Endothelial cell of umbilical vein (primary cell): ENCODE data around the gene SCN5A. TPM values are rescaled to one million over a fixed set of nuclear protein-coding genes. Genes with fewer than 3 reads are reported as not detected.

Experiments
- BruUV-seq: library from RNA; stranded (reverse); fragments of 400-500 nt; replicated peaks from 2 replicates; lab custom pipeline; 2021; lab: Mats Ljungman, UMichigan
- CTCF ChIA-PET: fragments of 300-600, 350-600 bp; sonication (Branson Sonifier 250); formaldehyde crosslinking; loops from one replicate; lab custom pipeline; 2021; ENCODE audit warnings: antibody characterized with exemption, inconsistent platforms; lab: Charles Lee
- POLR2A ChIA-PET: fragments of 300-600, 350-600 bp; sonication (Branson Sonifier 250); formaldehyde crosslinking; loops from one replicate; lab custom pipeline; 2021; ENCODE audit warnings: antibody characterized with exemption, inconsistent platforms; lab: Charles Lee
- DNase-seq: peaks from one replicate; pipeline ENCODE4 v3.0.0-alpha.2; 2011; ENCODE audit warnings: low read depth, low spot score
- FAIRE-seq: peaks from 2 replicates; lab custom pipeline; 2011; peaks lifted over from hg19 to GRCh38; lab: Jason Lieb, UNC
- H2AFZ ChIP-seq: 2 replicates; pipeline ENCODE4 v1.6.0; 2012; ENCODE audit warnings: low read depth, low read length, control low read depth, inconsistent platforms
- H3K27ac ChIP-seq: 2 replicates; pipeline ENCODE4 v1.5.1; 2011; ENCODE audit warnings: low read depth, mild to moderate bottlenecking, control low read depth, low read length, moderate library complexity; ENCODE audit not compliant: insufficient read depth
- H3K27me3 ChIP-seq, 2 experiments: 2 replicates each; pipeline versions ENCODE4 v1.6.0 to v1.6.1; 2011; ENCODE audit warnings: low read length in 2 of 2, mixed read lengths in 1 of 2; ENCODE audit not compliant: control insufficient read depth in 2 of 2, insufficient read depth in 2 of 2
- H3K36me3 ChIP-seq, 2 experiments: 2 replicates in 1 of 2; 3 replicates in 1 of 2; pipeline ENCODE4 v1.5.1; 2011; ENCODE audit warnings: low read length in 2 of 2, mild to moderate bottlenecking in 1 of 2, moderate library complexity in 1 of 2; ENCODE audit not compliant: control insufficient read depth in 2 of 2, insufficient read depth in 2 of 2; ENCODE audit errors: extremely low read depth in 1 of 2
- H3K4me1 ChIP-seq: 3 replicates; pipeline ENCODE4 v1.5.1; 2011; ENCODE audit warnings: mild to moderate bottlenecking, low read length; ENCODE audit not compliant: control insufficient read depth, insufficient read depth; ENCODE audit errors: extremely low read depth
- H3K4me2 ChIP-seq: 2 replicates; pipeline ENCODE4 v1.6.1; 2011; ENCODE audit warnings: low read length, control low read depth, mixed read lengths; ENCODE audit not compliant: insufficient read depth
- H3K4me3 ChIP-seq, 3 experiments: fragments of 200-600 bp in 1 of 3; sonication (generic), shearing (Covaris generic) in 1 of 3; replicated peaks in 1 of 3; 2 replicates each; pipeline ENCODE4 v1.5.1; 2011 to 2016; ENCODE audit warnings: control low read depth in 3 of 3, low read length in 3 of 3, mild to moderate bottlenecking in 2 of 3, inconsistent platforms in 1 of 3, low read depth in 1 of 3, moderate library complexity in 1 of 3; ENCODE audit not compliant: insufficient read depth in 1 of 3
- H3K79me2 ChIP-seq: 2 replicates; pipeline ENCODE4 v1.6.0; 2012; ENCODE audit warnings: low read length, inconsistent platforms; ENCODE audit not compliant: control insufficient read depth, insufficient read depth
- H3K9ac ChIP-seq: replicated peaks from 2 replicates; pipeline ENCODE3; 2011; ENCODE audit warnings: low read length, control low read depth; ENCODE audit not compliant: insufficient read depth; ENCODE audit errors: extremely low read depth
- H3K9me1 ChIP-seq: replicated peaks from 3 replicates; pipeline ENCODE4 v1.6.0; 2011; ENCODE audit warnings: mild to moderate bottlenecking, low read length; ENCODE audit not compliant: control insufficient read depth, insufficient read depth; ENCODE audit errors: extremely low read depth
- H3K9me3 ChIP-seq: replicated peaks from 2 replicates; pipeline ENCODE4 v1.5.1; 2012; ENCODE audit warnings: low read length, inconsistent platforms; ENCODE audit not compliant: control insufficient read depth, insufficient read depth
- H4K20me1 ChIP-seq: replicated peaks from 2 replicates; pipeline ENCODE3; 2011; ENCODE audit warnings: mild to moderate bottlenecking, low read length; ENCODE audit not compliant: control insufficient read depth, insufficient read depth; ENCODE audit errors: extremely low read depth
- CTCF ChIP-seq, 2 donors: IDR thresholded peaks; 1 replicate in 1 of 2; 2 replicates in 1 of 2; pipeline ENCODE4 v1.5.1; 2011; ENCODE audit warnings: low read length in 2 of 2, mild to moderate bottlenecking in 2 of 2, moderate library complexity in 2 of 2, control low read depth in 1 of 2, inconsistent platforms in 1 of 2, low read depth in 1 of 2; ENCODE audit not compliant: insufficient read depth in 1 of 2; ENCODE audit errors: extremely low read depth in 1 of 2
- EZH2 ChIP-seq: IDR thresholded peaks from 2 replicates; pipeline ENCODE4 v1.6.1; 2012; ENCODE audit warnings: borderline replicate concordance, low read depth, mild to moderate bottlenecking, moderate library complexity, low read length, inconsistent platforms; ENCODE audit not compliant: severe bottlenecking
- FOS ChIP-seq: IDR thresholded peaks from 2 replicates; pipeline ENCODE4 v1.6.1; 2011; ENCODE audit warnings: mild to moderate bottlenecking, low read length, moderate library complexity, borderline replicate concordance; ENCODE audit not compliant: insufficient read depth
- GATA2 ChIP-seq: IDR thresholded peaks from 2 replicates; pipeline ENCODE4 v1.7.0; 2011; ENCODE audit warnings: low read depth, mild to moderate bottlenecking, moderate library complexity, mixed read lengths, low read length; ENCODE audit not compliant: insufficient read length, insufficient read depth
- JUN ChIP-seq: IDR thresholded peaks from 2 replicates; pipeline ENCODE4 v1.6.1; 2011; ENCODE audit warnings: borderline replicate concordance, low read depth; ENCODE audit not compliant: insufficient read length, insufficient read depth
- MAX ChIP-seq: IDR thresholded peaks from 2 replicates; pipeline ENCODE4 v1.6.1; 2011; ENCODE audit not compliant: insufficient read depth, insufficient read length
- MYC ChIP-seq: IDR thresholded peaks from one replicate; pipeline ENCODE4 v1.6.1; 2011; ENCODE audit warnings: mild to moderate bottlenecking, low read depth, low read length
- POLR2A ChIP-seq: IDR thresholded peaks from 2 replicates; pipeline ENCODE4 v1.6.1; 2012; ENCODE audit warnings: low read depth, mild to moderate bottlenecking, control low read depth, low read length
- POLR2AphosphoS5 ChIP-seq: IDR thresholded peaks from 2 replicates; pipeline ENCODE4 v1.6.1; 2012; ENCODE audit warnings: low read depth, mild to moderate bottlenecking, control low read depth, low read length, moderate library complexity; ENCODE audit not compliant: insufficient read depth
- dilution Hi-C: fragments of 300-500 bp; cut with MboI; formaldehyde crosslinking; loops from one replicate; pipeline ENCODE4 v1.15.0; 2019; ENCODE audit warnings: low sequenced_read_pairs; ENCODE audit not compliant: extremely low pct_ligation_motif_present
- intact Hi-C: fragments of 100-400 bp; cut with micrococcal nuclease; formaldehyde crosslinking; loops from one replicate; pipeline ENCODE4 v1.10.0; 2022
- polyA plus RNA-seq, 4 experiments: library from polyadenylated mRNA; depleted of rRNA in 3 of 4; stranded (reverse) in 3 of 4; unstranded in 1 of 4; fragments of >200 nt; gene quantifications; 2 replicates each; pipeline versions ENCODE4 v1.2.1 to v1.2.3, GENCODE V29; 2011 to 2012; ENCODE audit warnings: missing spikeins in 1 of 4
- total RNA-seq: library from RNA; stranded (reverse); gene quantifications from 2 replicates; pipeline ENCODE4 v1.2.3, GENCODE V29; 2021

Gene SCN5A
- total and polyA plus RNA-seq, 2 donors (not counting 3 experiments of a cell fraction or from before 2014, with no cell fraction given): 2.7 to 20.0 TPM

GRCh38 chr3:38555926-38556325 is 93.6 kb downstream of the SCN5A start:
- no peak overlapping the region for H2AFZ ChIP-seq
- no peak overlapping the region for H3K9ac ChIP-seq
- TF ChIP-seq MYC (no peak), MAX (no peak), POLR2A (no peak), POLR2AphosphoS5 (no peak), JUN (no peak), EZH2 (no peak), GATA2 (no peak), FOS (no peak), CTCF (IDR thresholded peaks at IDR 0.05; ENCODE audit: extremely low read depth in 1 of 2, insufficient read depth in 1 of 2, low read depth in 1 of 2, low read length in 2 of 2) (no peak)
- dilution Hi-C loops: no loop called here
- H3K9me1 ChIP-seq: no peaks in the 10 kb centered on the region
- no peaks in the 10 kb centered on the region for H4K20me1 ChIP-seq
- H3K4me2 ChIP-seq: no peak overlapping the region
- no peaks in the 10 kb centered on the region for H3K4me1 ChIP-seq
- no peaks in the 10 kb centered on the region for H3K79me2 ChIP-seq
- H3K36me3 ChIP-seq: no peaks in the 10 kb centered on the region
- no peak overlapping the region for H3K4me3 ChIP-seq
- intact Hi-C loops: no loop called here
- FAIRE-seq (no peak), DNase-seq (no peak)
- H3K27me3 ChIP-seq: no peaks in the 10 kb centered on the region
- no peak overlapping the region for H3K27ac ChIP-seq
- ChIA-PET CTCF (no interaction called here), POLR2A (no interaction called here)
- no TSS peak for BruUV-seq
- no peaks in the 10 kb centered on the region for H3K9me3 ChIP-seq
